ENCODE data around the gene DYNLT1.

- TF ChIP-seq POLR2A (IDR thresholded peaks at IDR 0.05) = no peak
- TF ChIP-seq, protein P1, sequence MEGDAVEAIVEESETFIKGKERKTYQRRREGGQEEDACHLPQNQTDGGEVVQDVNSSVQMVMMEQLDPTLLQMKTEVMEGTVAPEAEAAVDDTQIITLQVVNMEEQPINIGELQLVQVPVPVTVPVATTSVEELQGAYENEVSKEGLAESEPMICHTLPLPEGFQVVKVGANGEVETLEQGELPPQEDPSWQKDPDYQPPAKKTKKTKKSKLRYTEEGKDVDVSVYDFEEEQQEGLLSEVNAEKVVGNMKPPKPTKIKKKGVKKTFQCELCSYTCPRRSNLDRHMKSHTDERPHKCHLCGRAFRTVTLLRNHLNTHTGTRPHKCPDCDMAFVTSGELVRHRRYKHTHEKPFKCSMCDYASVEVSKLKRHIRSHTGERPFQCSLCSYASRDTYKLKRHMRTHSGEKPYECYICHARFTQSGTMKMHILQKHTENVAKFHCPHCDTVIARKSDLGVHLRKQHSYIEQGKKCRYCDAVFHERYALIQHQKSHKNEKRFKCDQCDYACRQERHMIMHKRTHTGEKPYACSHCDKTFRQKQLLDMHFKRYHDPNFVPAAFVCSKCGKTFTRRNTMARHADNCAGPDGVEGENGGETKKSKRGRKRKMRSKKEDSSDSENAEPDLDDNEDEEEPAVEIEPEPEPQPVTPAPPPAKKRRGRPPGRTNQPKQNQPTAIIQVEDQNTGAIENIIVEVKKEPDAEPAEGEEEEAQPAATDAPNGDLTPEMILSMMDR (IDR thresholded peaks at IDR 0.05) = no peak
These were observed 11.3 kb upstream of the DYNLT1 start for GRCh38 chr6:158655569-158656450.

Measured in upper lobe of left lung (tissue), 4 donors.